HuH-7 (cell line): ENCODE measurements around the gene UPF1.

Source experiments
- DNase-seq: peaks from one replicate; pipeline ENCODE4 v3.0.0; 2011; ENCODE audit warnings: low spot score

Gene UPF1

GRCh38 chr19:18831524-18832305 lies at the start of gene UPF1:
TSS of gene UPF1 (plus strand) at chr19:18831959. CDS start at chr19:18832210, 251 bp downstream.
- DNase-seq: peak; percentile 98

- DNase-seq: no peak
Observed at GRCh38 chr19:18782559-18783225, 49.1 kb upstream of the UPF1 start.

GRCh38 chr19:18783958-18784785 lies 47.6 kb upstream of the UPF1 start:
- no peak for DNase-seq

- DNase-seq: no peak
Observed at GRCh38 chr19:18784786-18785120, 47.0 kb upstream of the UPF1 start.

- DNase-seq: peak; percentile 95
Observed at GRCh38 chr19:18785179-18786124, 46.3 kb upstream of the UPF1 start.

- no peak for DNase-seq
Observed at GRCh38 chr19:18788529-18789421, 43.0 kb upstream of the UPF1 start.

GRCh38 chr19:18789422-18789869 lies 42.3 kb upstream of the UPF1 start:
- DNase-seq: no peak

GRCh38 chr19:18789883-18790565 lies 41.7 kb upstream of the UPF1 start:
- no peak for DNase-seq

- DNase-seq: no peak
Observed at GRCh38 chr19:18790566-18791314, 41.0 kb upstream of the UPF1 start, which contains the start of gene COMP. TSS of gene COMP (minus strand) at chr19:18791305. CDS start at chr19:18791269, 36 bp downstream.

- no peak for DNase-seq
Observed at GRCh38 chr19:18791315-18791678, 40.5 kb upstream of the UPF1 start.

- DNase-seq: no peak
Observed at GRCh38 chr19:18792661-18793060, 39.1 kb upstream of the UPF1 start.

- no peak for DNase-seq
Observed at GRCh38 chr19:18793144-18794028, 38.4 kb upstream of the UPF1 start.

- no peak for DNase-seq
Observed at GRCh38 chr19:18794029-18794313, 37.8 kb upstream of the UPF1 start.

GRCh38 chr19:18794692-18795091 lies 37.1 kb upstream of the UPF1 start:
- DNase-seq: no peak

GRCh38 chr19:18795540-18795939 lies 36.2 kb upstream of the UPF1 start:
- no peak for DNase-seq

- no peak for DNase-seq
Observed at GRCh38 chr19:18796239-18796638, 35.5 kb upstream of the UPF1 start.

GRCh38 chr19:18798384-18799352 lies 33.1 kb upstream of the UPF1 start:
- peak; percentile 54 for DNase-seq
